Stimulated activated CD8-positive, alpha-beta memory T cell treated with anti-CD3 and anti-CD28 coated beads, Interleukin-7, amount 100 ng/mL, for 4 hours (primary cell): ENCODE data around the gene SUGCT.

Source experiments
- DNase-seq, 2 donors: peaks; one replicate each; pipeline ENCODE4 v3.0.0-alpha.2; 2020; ENCODE audit warnings: low read depth in 2 of 2

SUGCT gene

DNA sequence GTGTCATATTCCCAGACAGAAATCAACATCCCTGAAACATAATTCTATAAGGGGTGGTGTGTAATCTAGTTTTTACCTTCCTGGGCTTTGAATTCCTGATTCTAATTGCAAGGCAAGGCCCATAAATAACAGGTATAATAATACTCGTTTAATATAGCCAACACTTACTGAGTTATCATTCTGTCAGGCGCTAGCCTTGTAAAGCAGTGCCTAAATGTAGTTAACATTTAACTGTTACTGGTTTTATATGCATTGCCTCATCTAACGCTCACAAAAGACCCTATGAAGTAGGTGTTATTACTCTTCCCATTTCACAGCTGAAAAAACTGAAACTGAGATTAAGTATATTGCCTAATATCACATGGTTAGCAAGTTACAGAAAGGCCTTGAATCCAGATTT is 772.5 kb downstream of the SUGCT start:
- DNase-seq, result no peak

DNA sequence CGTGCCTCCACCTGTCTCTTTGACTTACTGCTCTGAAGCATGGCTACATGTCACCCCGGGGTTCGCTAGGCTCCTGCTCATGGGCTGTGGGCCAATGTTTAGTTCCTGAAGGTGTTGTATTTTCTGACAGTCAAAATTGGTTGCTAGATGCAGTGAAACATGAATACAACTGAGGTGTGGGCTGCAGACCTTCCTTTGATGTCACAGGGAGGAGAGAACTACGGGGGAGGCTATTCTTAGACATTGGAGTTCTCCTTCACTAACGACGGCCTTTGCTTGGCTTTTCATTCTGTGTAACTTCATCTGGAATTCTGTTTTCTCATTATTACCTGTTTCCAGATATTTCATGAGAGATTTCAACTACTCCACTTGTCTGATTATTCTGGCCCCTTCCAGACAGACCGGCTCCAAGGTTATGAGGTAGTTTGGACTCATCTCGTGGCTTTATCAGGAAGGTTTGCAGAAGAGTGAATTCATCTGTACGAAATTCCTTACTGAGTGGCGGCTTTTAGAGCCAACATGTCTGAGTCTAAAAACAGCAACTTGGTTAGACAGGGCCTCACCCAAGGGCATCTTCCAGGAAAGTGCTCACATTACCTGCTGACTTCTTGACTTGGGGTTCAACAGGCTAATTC is 774.7 kb downstream of the SUGCT start:
- DNase-seq, result no peak
